ENCODE results near the gene SRRM4. TPM values are rescaled to one million over a fixed set of nuclear protein-coding genes. Genes with fewer than 3 reads are reported as not detected.

The SRRM4 gene
- total and polyA plus RNA-seq, 2 experiments from 2014 or later, result 0.53 to 0.63 TPM

GRCh38 chr12:119082496-119082895 lies 101.2 kb downstream of the SRRM4 start (continued):
- TF ChIP-seq, protein P1, sequence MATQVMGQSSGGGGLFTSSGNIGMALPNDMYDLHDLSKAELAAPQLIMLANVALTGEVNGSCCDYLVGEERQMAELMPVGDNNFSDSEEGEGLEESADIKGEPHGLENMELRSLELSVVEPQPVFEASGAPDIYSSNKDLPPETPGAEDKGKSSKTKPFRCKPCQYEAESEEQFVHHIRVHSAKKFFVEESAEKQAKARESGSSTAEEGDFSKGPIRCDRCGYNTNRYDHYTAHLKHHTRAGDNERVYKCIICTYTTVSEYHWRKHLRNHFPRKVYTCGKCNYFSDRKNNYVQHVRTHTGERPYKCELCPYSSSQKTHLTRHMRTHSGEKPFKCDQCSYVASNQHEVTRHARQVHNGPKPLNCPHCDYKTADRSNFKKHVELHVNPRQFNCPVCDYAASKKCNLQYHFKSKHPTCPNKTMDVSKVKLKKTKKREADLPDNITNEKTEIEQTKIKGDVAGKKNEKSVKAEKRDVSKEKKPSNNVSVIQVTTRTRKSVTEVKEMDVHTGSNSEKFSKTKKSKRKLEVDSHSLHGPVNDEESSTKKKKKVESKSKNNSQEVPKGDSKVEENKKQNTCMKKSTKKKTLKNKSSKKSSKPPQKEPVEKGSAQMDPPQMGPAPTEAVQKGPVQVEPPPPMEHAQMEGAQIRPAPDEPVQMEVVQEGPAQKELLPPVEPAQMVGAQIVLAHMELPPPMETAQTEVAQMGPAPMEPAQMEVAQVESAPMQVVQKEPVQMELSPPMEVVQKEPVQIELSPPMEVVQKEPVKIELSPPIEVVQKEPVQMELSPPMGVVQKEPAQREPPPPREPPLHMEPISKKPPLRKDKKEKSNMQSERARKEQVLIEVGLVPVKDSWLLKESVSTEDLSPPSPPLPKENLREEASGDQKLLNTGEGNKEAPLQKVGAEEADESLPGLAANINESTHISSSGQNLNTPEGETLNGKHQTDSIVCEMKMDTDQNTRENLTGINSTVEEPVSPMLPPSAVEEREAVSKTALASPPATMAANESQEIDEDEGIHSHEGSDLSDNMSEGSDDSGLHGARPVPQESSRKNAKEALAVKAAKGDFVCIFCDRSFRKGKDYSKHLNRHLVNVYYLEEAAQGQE (IDR thresholded peaks at IDR 0.05; ENCODE audit: unreplicated experiment), result no peak
- TF ChIP-seq, protein P2, sequence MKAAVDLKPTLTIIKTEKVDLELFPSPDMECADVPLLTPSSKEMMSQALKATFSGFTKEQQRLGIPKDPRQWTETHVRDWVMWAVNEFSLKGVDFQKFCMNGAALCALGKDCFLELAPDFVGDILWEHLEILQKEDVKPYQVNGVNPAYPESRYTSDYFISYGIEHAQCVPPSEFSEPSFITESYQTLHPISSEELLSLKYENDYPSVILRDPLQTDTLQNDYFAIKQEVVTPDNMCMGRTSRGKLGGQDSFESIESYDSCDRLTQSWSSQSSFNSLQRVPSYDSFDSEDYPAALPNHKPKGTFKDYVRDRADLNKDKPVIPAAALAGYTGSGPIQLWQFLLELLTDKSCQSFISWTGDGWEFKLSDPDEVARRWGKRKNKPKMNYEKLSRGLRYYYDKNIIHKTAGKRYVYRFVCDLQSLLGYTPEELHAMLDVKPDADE (IDR thresholded peaks at IDR 0.05), result no peak
- TF ChIP-seq ZNF331 (CRISPR knock-in tag; IDR thresholded peaks at IDR 0.05; ENCODE audit: low read depth), result no peak
- TF ChIP-seq, protein P3, sequence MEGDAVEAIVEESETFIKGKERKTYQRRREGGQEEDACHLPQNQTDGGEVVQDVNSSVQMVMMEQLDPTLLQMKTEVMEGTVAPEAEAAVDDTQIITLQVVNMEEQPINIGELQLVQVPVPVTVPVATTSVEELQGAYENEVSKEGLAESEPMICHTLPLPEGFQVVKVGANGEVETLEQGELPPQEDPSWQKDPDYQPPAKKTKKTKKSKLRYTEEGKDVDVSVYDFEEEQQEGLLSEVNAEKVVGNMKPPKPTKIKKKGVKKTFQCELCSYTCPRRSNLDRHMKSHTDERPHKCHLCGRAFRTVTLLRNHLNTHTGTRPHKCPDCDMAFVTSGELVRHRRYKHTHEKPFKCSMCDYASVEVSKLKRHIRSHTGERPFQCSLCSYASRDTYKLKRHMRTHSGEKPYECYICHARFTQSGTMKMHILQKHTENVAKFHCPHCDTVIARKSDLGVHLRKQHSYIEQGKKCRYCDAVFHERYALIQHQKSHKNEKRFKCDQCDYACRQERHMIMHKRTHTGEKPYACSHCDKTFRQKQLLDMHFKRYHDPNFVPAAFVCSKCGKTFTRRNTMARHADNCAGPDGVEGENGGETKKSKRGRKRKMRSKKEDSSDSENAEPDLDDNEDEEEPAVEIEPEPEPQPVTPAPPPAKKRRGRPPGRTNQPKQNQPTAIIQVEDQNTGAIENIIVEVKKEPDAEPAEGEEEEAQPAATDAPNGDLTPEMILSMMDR (conservative IDR thresholded peaks at IDR 0.05; ENCODE audit: low read depth in 2 of 2), result no peak

DNA sequence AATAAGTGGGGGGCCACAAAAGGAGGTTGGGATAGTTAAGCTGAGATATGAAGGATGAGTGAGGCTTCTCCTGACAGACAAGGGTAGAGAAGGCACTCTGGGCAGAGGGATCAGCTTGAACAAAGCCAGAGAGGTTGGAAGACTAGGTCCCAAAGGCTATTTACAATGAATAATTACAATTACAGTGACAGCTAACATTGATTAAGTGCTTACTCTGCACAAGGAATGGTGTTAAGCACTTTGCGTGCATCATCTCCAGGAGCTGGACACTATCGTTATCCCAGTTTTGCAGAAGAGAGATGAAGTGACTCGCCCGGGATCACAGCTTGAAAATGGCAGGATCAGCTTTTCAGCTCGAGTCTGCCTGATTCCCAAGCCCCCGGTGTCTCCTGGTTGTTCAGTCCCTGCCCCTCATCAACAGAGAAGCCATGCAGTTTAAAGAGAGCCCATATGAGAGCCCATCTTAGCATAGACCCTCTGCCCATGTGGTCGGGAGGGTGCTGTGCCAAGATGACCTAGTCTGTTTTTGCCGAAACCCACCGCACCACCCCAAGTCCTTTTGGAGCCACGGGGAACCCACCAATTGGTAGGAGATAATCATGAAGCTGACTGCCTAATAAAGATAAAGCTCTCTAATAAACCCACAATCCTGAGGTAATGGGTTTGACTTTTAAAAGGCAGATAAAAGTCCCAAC lies 107.5 kb downstream of the SRRM4 start:
- Mint-ChIP-seq H3K27ac (peak overlapping the region; percentile 98), H3K4me1 (peaks cover 34% of the 10 kb centered on the region)
- TF ChIP-seq POLR2AphosphoS5 (IDR thresholded peaks at IDR 0.05; ENCODE audit: low read depth), result no peak
- TF ChIP-seq, protein P2 (IDR thresholded peaks at IDR 0.05), result no peak
- no peak for TF ChIP-seq EZH2 (IDR thresholded peaks at IDR 0.05; ENCODE audit: low read depth, unreplicated experiment)
- TF ChIP-seq ZNF462 (CRISPR knock-in tag; IDR thresholded peaks at IDR 0.05), result no peak; the same call in 1 of the 2 replicates
- no peak for TF ChIP-seq EZH2phosphoT487 (IDR thresholded peaks at IDR 0.05; ENCODE audit: unreplicated experiment)
- TF ChIP-seq CREB1 (CRISPR knock-in tag; IDR thresholded peaks at IDR 0.05; ENCODE audit: low read depth), result no peak
- TF ChIP-seq ZNF114 (CRISPR knock-in tag; IDR thresholded peaks at IDR 0.05), result no peak

More for the DNA sequence above, 107.5 kb downstream of the SRRM4 start:
- Histone ChIP-seq H4K20me1 (replicated peaks; ENCODE audit: insufficient read depth) (no peaks in the 10 kb centered on the region), H3K27me3 (ENCODE audit: insufficient read depth) (no peaks in the 10 kb centered on the region), H3K79me2 (replicated peaks; ENCODE audit: insufficient read depth) (no peaks in the 10 kb centered on the region), H3F3A (replicated peaks; ENCODE audit: low read depth) (0 out of 2 replicates have a peak, but pooled peaks cover 8% of the 10 kb centered on the region), H2AFZ (no peak overlapping the region), H3K36me3 (ENCODE audit: insufficient read depth) (no peaks in the 10 kb centered on the region), H3K27ac (ENCODE audit: low read depth) (peak overlapping the region; percentile 90), H3K4me3 (no peak overlapping the region), H3K4me2 (peak overlapping the region; percentile 21), H3K4me1 (ENCODE audit: insufficient read depth) (peaks cover 26% of the 10 kb centered on the region), H3K9me2 (ENCODE audit: insufficient read depth) (peaks cover 16% of the 10 kb centered on the region)
- Mint-ChIP-seq H3K4me3 (peak overlapping the region; percentile 14; the same call in 1 of the 3 replicates), H3K27me3 (ENCODE audit: insufficient read depth, low read depth, poor library complexity) (peaks cover 13% of the 10 kb centered on the region), H3K36me3 (ENCODE audit: low read depth) (no peaks in the 10 kb centered on the region; the same call in 2 of the 3 replicates), H3K9me3 (no peaks in the 10 kb centered on the region)
- ATAC-seq (peak; percentile 57), DNase-seq (ENCODE audit: low spot score) (peak; percentile 13)
